HCT116 (cell line): ENCODE data around the gene ACP3. TPM values are rescaled to one million over a fixed set of nuclear protein-coding genes. Genes with fewer than 3 reads are reported as not detected.

Experiments used
- ATAC-seq: fragments of 200-7000 bp; cut with Tn5 transposase; 2 replicates; pipeline ENCODE4 v1.9.1; 2020; ENCODE audit warnings: mild to moderate bottlenecking, moderate library complexity
- BruUV-seq: library from RNA; stranded (reverse); fragments of 400-500 nt; replicated peaks from 2 replicates; lab custom pipeline; 2021; lab: Mats Ljungman, UMichigan
- CTCF ChIA-PET: fragments of 300-600 bp; sonication (Branson Sonifier 250); formaldehyde crosslinking; loops from one replicate; lab custom pipeline; 2021; ENCODE audit warnings: antibody characterized with exemption; lab: Charles Lee
- POLR2A ChIA-PET: fragments of 300-600, 350-600 bp; sonication (Branson Sonifier 250); formaldehyde crosslinking; loops from one replicate; lab custom pipeline; 2021; ENCODE audit warnings: antibody characterized with exemption; lab: Charles Lee
- RAD21 ChIA-PET, 2 experiments: fragments of 300-600 bp; sonication (Branson Sonifier 250); formaldehyde crosslinking; loops; one replicate each; lab custom pipeline; 2023; ENCODE audit warnings: low total read pairs in 2 of 2; ENCODE audit not compliant: uncharacterized antibody in 2 of 2, unreplicated experiment in 2 of 2, low non-redundant PET in 1 of 2; lab: Charles Lee
- DNase-seq: peaks from one replicate; pipeline ENCODE4 v3.0.0-alpha.2; 2010; ENCODE audit warnings: low read depth, low spot score
- H2AFZ ChIP-seq: fragments of 200-600 bp; shearing (Covaris generic), sonication (generic); 2 replicates; pipeline ENCODE4 v1.6.1; 2017; ENCODE audit warnings: low read depth, mixed run types, mixed read lengths, antibody characterized with exemption, low read length; ENCODE audit not compliant: poor library complexity, severe bottlenecking
- H3K27ac ChIP-seq: 2 replicates; pipeline ENCODE4 v1.5.1; 2012; ENCODE audit warnings: low read depth, low read length
- H3K27me3 ChIP-seq: fragments of 200-600 bp; sonication (generic); 2 replicates; pipeline ENCODE4 v1.6.1; 2016; ENCODE audit warnings: mixed run types, low read length, mixed read lengths; ENCODE audit not compliant: insufficient read depth
- H3K36me3 ChIP-seq, 2 experiments: fragments of 200-500 bp in 1 of 2; fragments of 200-600 bp in 1 of 2; sonication (Bioruptor generic) in 1 of 2; sonication (generic) in 1 of 2; 2 replicates each; pipeline versions ENCODE4 v1.5.1 to v1.6.1; 2014 to 2016; ENCODE audit warnings: low read length in 2 of 2, inconsistent platforms in 1 of 2, mixed read lengths in 1 of 2, mixed run types in 1 of 2; ENCODE audit not compliant: insufficient read depth in 2 of 2, control insufficient read depth in 1 of 2
- H3K4me1 ChIP-seq, 2 experiments: fragments of 200-600 bp in 1 of 2; sonication (generic) in 1 of 2; 2 replicates each; pipeline versions ENCODE4 v1.5.1 to v1.6.1; 2012 to 2017; ENCODE audit warnings: low read length in 2 of 2, inconsistent platforms in 1 of 2, mild to moderate bottlenecking in 1 of 2, mixed read lengths in 1 of 2, mixed run types in 1 of 2, moderate library complexity in 1 of 2; ENCODE audit not compliant: insufficient read depth in 2 of 2, control insufficient read depth in 1 of 2
- H3K4me2 ChIP-seq: fragments of 200-600 bp; sonication (generic); 2 replicates; pipeline ENCODE4 v1.6.1; 2017; ENCODE audit warnings: mixed run types, low read length, mixed read lengths
- H3K4me3 ChIP-seq, 2 experiments: fragments of 200-600 bp in 1 of 2; sonication (generic) in 1 of 2; replicated peaks in 1 of 2; 2 replicates each; pipeline ENCODE4 v1.5.1; 2011 to 2016; ENCODE audit warnings: low read length in 2 of 2, control low read depth in 1 of 2, low read depth in 1 of 2, mild to moderate bottlenecking in 1 of 2, mixed read lengths in 1 of 2, mixed run types in 1 of 2
- H3K79me2 ChIP-seq: fragments of 200-600 bp; sonication (generic); 2 replicates; pipeline ENCODE4 v1.6.1; 2017; ENCODE audit warnings: mild to moderate bottlenecking, mixed run types, low read length, moderate library complexity, mixed read lengths; ENCODE audit not compliant: insufficient read depth
- H3K9ac ChIP-seq: fragments of 200-600 bp; sonication (generic); 2 replicates; pipeline ENCODE4 v1.6.1; 2016; ENCODE audit warnings: low read length, mixed read lengths
- H3K9me2 ChIP-seq: fragments of 200-600 bp; sonication (generic), shearing (Covaris generic); 2 replicates; pipeline ENCODE4 v1.6.1; 2017; ENCODE audit warnings: mixed run types, mild to moderate bottlenecking, moderate library complexity; ENCODE audit not compliant: insufficient read depth
- H3K9me3 ChIP-seq, 2 experiments: fragments of 200-500 bp in 1 of 2; fragments of 200-600 bp in 1 of 2; sonication (Bioruptor generic) in 1 of 2; sonication (generic) in 1 of 2; 2 replicates each; pipeline ENCODE4 v1.6.1; 2014 to 2017; ENCODE audit warnings: low read length in 2 of 2, mixed read lengths in 2 of 2, inconsistent platforms in 1 of 2, low read depth in 1 of 2, mild to moderate bottlenecking in 1 of 2, mixed run types in 1 of 2, moderate library complexity in 1 of 2; ENCODE audit not compliant: control insufficient read depth in 1 of 2, insufficient read depth in 1 of 2
- H4K20me1 ChIP-seq: fragments of 200-600 bp; sonication (generic), shearing (Covaris generic); 2 replicates; pipeline ENCODE4 v1.6.1; 2017; ENCODE audit warnings: mixed run types, mild to moderate bottlenecking, moderate library complexity; ENCODE audit not compliant: insufficient read depth
- CBX3 ChIP-seq: IDR thresholded peaks from 2 replicates; pipeline ENCODE4 v1.6.1; 2012; ENCODE audit warnings: low read depth
- CEBPB ChIP-seq: IDR thresholded peaks from 2 replicates; pipeline ENCODE4 v1.6.1; 2012; ENCODE audit warnings: low read depth
- ELF1 ChIP-seq: IDR thresholded peaks from 2 replicates; pipeline ENCODE4 v1.6.1; 2012; ENCODE audit warnings: low read depth, borderline replicate concordance
- EZH2 ChIP-seq: fragments of 200-600 bp; sonication (generic); IDR thresholded peaks from 2 replicates; pipeline ENCODE4 v1.6.1; 2017; ENCODE audit warnings: antibody characterized with exemption, mixed run types
- POLR2A ChIP-seq: IDR thresholded peaks from 2 replicates; pipeline ENCODE4 v1.7.0; 2011; ENCODE audit warnings: borderline replicate concordance; ENCODE audit not compliant: insufficient read depth, insufficient read length; ENCODE audit errors: extremely low read depth
- POLR2AphosphoS5 ChIP-seq: IDR thresholded peaks from 2 replicates; pipeline ENCODE4 v1.6.1; 2011; ENCODE audit warnings: mild to moderate bottlenecking, low read depth, low read length, moderate library complexity
- RAD21 ChIP-seq: IDR thresholded peaks from 2 replicates; pipeline ENCODE4 v1.6.1; 2012; ENCODE audit warnings: low read depth, mild to moderate bottlenecking
- SP1 ChIP-seq: IDR thresholded peaks from 2 replicates; pipeline ENCODE4 v1.6.1; 2012; ENCODE audit warnings: low read depth
- TCF7L2 ChIP-seq: IDR thresholded peaks from 2 replicates; pipeline ENCODE4 v1.7.0; 2011; ENCODE audit warnings: borderline replicate concordance, inconsistent platforms; ENCODE audit not compliant: insufficient read depth, insufficient read length; ENCODE audit errors: extremely low read depth
- ZFX ChIP-seq: fragments of 450-650 bp; IDR thresholded peaks from 2 replicates; pipeline ENCODE4 v1.6.1; 2017
- intact Hi-C: fragments of 100-400 bp; cut with micrococcal nuclease; formaldehyde crosslinking; loops from 2 replicates; pipeline ENCODE4 v1.10.0; 2022
- total RNA-seq: library from RNA; stranded (reverse); gene quantifications from one replicate; pipeline ENCODE4 v1.2.1, GENCODE V29; 2021; ENCODE audit not compliant: unreplicated experiment
- TF ChIP-seq, protein P1 (sequence below): IDR thresholded peaks from 2 replicates; pipeline ENCODE4 v1.6.1; 2012; ENCODE audit warnings: low read depth
- TF ChIP-seq, protein P2 (sequence below): IDR thresholded peaks from 2 replicates; pipeline ENCODE4 v1.6.1; 2012

The ACP3 gene
- total RNA-seq, 1 experiment from 2014 or later = 0.79 TPM

DNA sequence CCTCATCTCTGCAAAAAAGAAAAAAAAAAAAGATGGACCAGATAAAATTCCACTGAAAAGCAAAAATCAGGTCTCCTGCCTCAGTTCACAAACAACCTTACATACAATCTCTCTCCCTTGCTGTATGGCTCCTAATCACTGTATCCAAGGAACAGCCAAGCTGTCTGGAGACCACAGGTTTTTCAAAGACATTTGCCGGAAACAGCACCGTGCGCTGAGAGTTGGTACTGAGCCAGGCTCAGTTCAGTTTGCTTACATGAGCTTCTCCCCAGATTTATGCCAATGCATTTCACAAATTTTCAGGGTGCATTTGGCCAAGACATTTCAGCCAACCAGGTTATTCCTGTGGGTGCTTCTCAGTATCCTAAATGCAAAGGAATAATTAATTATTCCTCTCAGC is 4.1 kb downstream of the ACP3 start:
- no peak overlapping the region for H3K4me3 ChIP-seq
- ATAC-seq (no peak), DNase-seq (no peak)
- H3K4me1 ChIP-seq = peaks cover 19 to 23% of the 10 kb centered on the region in 2 experiments
- no peak overlapping the region for H3K27ac ChIP-seq
- no TSS peak for BruUV-seq
- no peak overlapping the region for H3K4me2 ChIP-seq
- H3K9me3 ChIP-seq = no peaks in the 10 kb centered on the region
- RAD21 ChIA-PET = no interaction called here
- CTCF ChIA-PET = no interaction called here
- TF ChIP-seq ZFX = no peak
- TF ChIP-seq, protein P1, sequence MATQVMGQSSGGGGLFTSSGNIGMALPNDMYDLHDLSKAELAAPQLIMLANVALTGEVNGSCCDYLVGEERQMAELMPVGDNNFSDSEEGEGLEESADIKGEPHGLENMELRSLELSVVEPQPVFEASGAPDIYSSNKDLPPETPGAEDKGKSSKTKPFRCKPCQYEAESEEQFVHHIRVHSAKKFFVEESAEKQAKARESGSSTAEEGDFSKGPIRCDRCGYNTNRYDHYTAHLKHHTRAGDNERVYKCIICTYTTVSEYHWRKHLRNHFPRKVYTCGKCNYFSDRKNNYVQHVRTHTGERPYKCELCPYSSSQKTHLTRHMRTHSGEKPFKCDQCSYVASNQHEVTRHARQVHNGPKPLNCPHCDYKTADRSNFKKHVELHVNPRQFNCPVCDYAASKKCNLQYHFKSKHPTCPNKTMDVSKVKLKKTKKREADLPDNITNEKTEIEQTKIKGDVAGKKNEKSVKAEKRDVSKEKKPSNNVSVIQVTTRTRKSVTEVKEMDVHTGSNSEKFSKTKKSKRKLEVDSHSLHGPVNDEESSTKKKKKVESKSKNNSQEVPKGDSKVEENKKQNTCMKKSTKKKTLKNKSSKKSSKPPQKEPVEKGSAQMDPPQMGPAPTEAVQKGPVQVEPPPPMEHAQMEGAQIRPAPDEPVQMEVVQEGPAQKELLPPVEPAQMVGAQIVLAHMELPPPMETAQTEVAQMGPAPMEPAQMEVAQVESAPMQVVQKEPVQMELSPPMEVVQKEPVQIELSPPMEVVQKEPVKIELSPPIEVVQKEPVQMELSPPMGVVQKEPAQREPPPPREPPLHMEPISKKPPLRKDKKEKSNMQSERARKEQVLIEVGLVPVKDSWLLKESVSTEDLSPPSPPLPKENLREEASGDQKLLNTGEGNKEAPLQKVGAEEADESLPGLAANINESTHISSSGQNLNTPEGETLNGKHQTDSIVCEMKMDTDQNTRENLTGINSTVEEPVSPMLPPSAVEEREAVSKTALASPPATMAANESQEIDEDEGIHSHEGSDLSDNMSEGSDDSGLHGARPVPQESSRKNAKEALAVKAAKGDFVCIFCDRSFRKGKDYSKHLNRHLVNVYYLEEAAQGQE = no peak
- TF ChIP-seq ELF1 = no peak
- TF ChIP-seq TCF7L2 = no peak
- TF ChIP-seq, all 23 proteins: peak for 0
- intact Hi-C loops = no loop called here
- no peaks in the 10 kb centered on the region for H3K27me3 ChIP-seq
- H4K20me1 ChIP-seq = no peaks in the 10 kb centered on the region
- H3K36me3 ChIP-seq = no peaks in the 10 kb centered on the region
- no peak overlapping the region for H3K9ac ChIP-seq
- no peak overlapping the region for H2AFZ ChIP-seq
- no peaks in the 10 kb centered on the region for H3K79me2 ChIP-seq
- POLR2A ChIA-PET = interaction anchor here (1.2 kb wide), 1 partner anchor 21 kb away, joined by 3 read pairs; no protein-coding TSS in a partner anchor
- H3K9me2 ChIP-seq = no peaks in the 10 kb centered on the region

DNA sequence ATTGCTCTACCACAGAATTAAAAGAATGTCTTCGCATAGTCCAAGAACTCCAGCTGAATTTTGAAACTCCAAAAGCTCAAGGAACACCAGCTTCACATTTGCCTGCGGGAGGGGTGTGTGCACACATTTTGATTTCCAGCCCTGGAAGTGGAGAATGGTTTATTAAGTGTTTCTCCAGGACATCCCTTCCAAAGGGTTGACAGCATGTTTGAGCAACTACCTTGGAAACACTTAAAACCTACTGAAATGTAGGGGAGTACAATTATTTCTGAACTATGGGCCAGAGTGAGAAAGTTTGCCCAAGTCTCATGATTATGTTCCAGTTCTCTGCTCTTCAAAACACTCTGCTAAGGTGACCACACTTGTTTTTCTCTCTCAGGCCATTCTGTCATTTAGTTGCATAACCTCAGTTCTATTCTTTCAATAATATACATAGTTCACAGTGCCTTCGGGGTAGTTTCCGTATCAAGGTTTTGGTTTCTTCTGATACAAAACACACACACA is 7.9 kb downstream of the ACP3 start:
- CTCF ChIA-PET = no interaction called here
- POLR2A ChIA-PET = no interaction called here
- Histone ChIP-seq H3K4me1 (no peaks in the 10 kb centered on the region), H3K4me2 (no peak overlapping the region), H4K20me1 (no peaks in the 10 kb centered on the region), H3K27ac (no peak overlapping the region), H3K27me3 (peaks cover under 1% of the 10 kb centered on the region; the same call in 1 of the 2 replicates), H3K9me3 (no peaks in the 10 kb centered on the region), H3K9me2 (no peaks in the 10 kb centered on the region), H3K79me2 (no peaks in the 10 kb centered on the region), H3K36me3 (no peaks in the 10 kb centered on the region), H3K9ac (no peak overlapping the region), H2AFZ (no peak overlapping the region), H3K4me3 (no peak overlapping the region)
- no peak for DNase-seq
- intact Hi-C loops = no loop called here
- TF ChIP-seq POLR2A (no peak), EZH2 (no peak), RAD21 (no peak), POLR2AphosphoS5 (no peak), SP1 (no peak), CEBPB (no peak), CBX3 (no peak), TCF7L2 (no peak)
- TF ChIP-seq, protein P2, sequence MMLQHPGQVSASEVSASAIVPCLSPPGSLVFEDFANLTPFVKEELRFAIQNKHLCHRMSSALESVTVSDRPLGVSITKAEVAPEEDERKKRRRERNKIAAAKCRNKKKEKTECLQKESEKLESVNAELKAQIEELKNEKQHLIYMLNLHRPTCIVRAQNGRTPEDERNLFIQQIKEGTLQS = no peak
- RAD21 ChIA-PET = no interaction called here
- BruUV-seq = no TSS peak
- ATAC-seq = no peak
